ENCODE data around the gene C1QTNF7.

C1QTNF7 gene

DNA sequence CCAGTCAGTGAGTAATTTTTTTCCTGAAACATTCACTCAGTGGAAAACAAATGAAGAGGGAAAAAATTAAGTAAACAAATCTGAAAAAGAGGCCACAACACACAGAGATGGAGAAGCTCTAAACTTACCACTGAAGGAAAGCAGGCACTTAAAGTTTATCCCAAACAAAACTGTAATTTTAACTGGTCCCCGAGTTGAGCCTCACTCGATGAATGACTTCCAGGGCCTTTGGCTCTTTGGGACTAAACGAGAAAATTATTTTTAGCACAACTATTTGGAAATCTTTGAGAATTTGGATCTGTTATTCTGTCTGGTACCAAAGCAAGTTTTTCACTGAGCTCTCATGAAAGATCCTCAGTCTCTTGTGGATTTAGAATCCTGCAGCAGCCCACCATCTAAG is at the start of gene C1QTNF7:
TSS of gene C1QTNF7 (plus strand) at position 333 of the 400 bp plus-strand sequence. CDS start 7,711 bp downstream, outside the sequence.
- H2AFZ ChIP-seq (ENCODE audit: low read depth, low read length), result no peak within 1 kb of the TSS

GRCh38 chr4:15378062-15378461 is 49.8 kb upstream of the C1QTNF7 start:
- Histone ChIP-seq H3K9me3 (ENCODE audit: insufficient read depth, low read length) (no peaks in the 10 kb centered on the region), H4K20me1 (ENCODE audit: insufficient read depth, low read length) (no peaks in the 10 kb centered on the region), H3K36me3 (replicated peaks; ENCODE audit: low read depth, low read length) (no peaks in the 10 kb centered on the region), H3K79me2 (ENCODE audit: low read length) (no peaks in the 10 kb centered on the region), H2AFZ (ENCODE audit: low read depth, low read length) (no peak overlapping the region), H3K4me2 (ENCODE audit: low read length) (no peak overlapping the region), H3K9ac (ENCODE audit: low read length) (no peak overlapping the region), H3K27me3 (ENCODE audit: low read depth, low read length) (no peaks in the 10 kb centered on the region), H3K27ac (ENCODE audit: low read length) (no peak overlapping the region), H3K4me3 (ENCODE audit: low read length) (no peak overlapping the region), H3K4me1 (ENCODE audit: low read length) (peaks cover 9% of the 10 kb centered on the region)
- TF ChIP-seq, protein P1, sequence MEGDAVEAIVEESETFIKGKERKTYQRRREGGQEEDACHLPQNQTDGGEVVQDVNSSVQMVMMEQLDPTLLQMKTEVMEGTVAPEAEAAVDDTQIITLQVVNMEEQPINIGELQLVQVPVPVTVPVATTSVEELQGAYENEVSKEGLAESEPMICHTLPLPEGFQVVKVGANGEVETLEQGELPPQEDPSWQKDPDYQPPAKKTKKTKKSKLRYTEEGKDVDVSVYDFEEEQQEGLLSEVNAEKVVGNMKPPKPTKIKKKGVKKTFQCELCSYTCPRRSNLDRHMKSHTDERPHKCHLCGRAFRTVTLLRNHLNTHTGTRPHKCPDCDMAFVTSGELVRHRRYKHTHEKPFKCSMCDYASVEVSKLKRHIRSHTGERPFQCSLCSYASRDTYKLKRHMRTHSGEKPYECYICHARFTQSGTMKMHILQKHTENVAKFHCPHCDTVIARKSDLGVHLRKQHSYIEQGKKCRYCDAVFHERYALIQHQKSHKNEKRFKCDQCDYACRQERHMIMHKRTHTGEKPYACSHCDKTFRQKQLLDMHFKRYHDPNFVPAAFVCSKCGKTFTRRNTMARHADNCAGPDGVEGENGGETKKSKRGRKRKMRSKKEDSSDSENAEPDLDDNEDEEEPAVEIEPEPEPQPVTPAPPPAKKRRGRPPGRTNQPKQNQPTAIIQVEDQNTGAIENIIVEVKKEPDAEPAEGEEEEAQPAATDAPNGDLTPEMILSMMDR (IDR thresholded peaks at IDR 0.05; ENCODE audit: low read depth, low read length), result no peak
- no peak for TF ChIP-seq EZH2phosphoT487 (IDR thresholded peaks at IDR 0.05; ENCODE audit: low read depth)

More for the DNA sequence above, at the start of gene C1QTNF7:
- Histone ChIP-seq H4K20me1 (ENCODE audit: insufficient read depth, low read length) (no peaks in the 10 kb centered on the region), H3K4me1 (ENCODE audit: low read length) (no peaks in the 10 kb centered on the region), H3K79me2 (ENCODE audit: low read length) (no peaks in the 10 kb centered on the region), H3K27me3 (ENCODE audit: low read depth, low read length) (peaks cover 11% of the 10 kb centered on the region; the same call in 1 of the 2 replicates), H3K4me2 (ENCODE audit: low read length) (no peak within 1 kb of the TSS), H3K27ac (ENCODE audit: low read length) (no peak within 1 kb of the TSS), H3K4me3 (ENCODE audit: low read length) (no peak within 1 kb of the TSS), H3K9ac (ENCODE audit: low read length) (no peak within 1 kb of the TSS), H3K9me3 (ENCODE audit: insufficient read depth, low read length) (no peaks in the 10 kb centered on the region), H3K36me3 (replicated peaks; ENCODE audit: low read depth, low read length) (no peaks in the 10 kb centered on the region)
- no peak for TF ChIP-seq EZH2phosphoT487 (IDR thresholded peaks at IDR 0.05; ENCODE audit: low read depth)
- TF ChIP-seq, protein P1 (IDR thresholded peaks at IDR 0.05; ENCODE audit: low read depth, low read length), result no peak

- Histone ChIP-seq H3K9ac (ENCODE audit: low read length) (no peak overlapping the region), H2AFZ (ENCODE audit: low read depth, low read length) (no peak overlapping the region), H3K4me3 (ENCODE audit: low read length) (no peak overlapping the region), H3K4me1 (ENCODE audit: low read length) (peaks cover 9% of the 10 kb centered on the region), H3K27ac (ENCODE audit: low read length) (no peak overlapping the region), H3K9me3 (ENCODE audit: insufficient read depth, low read length) (no peaks in the 10 kb centered on the region), H3K27me3 (ENCODE audit: low read depth, low read length) (0 out of 2 replicates have a peak, but pooled peaks cover 2% of the 10 kb centered on the region), H3K36me3 (replicated peaks; ENCODE audit: low read depth, low read length) (no peaks in the 10 kb centered on the region), H3K4me2 (ENCODE audit: low read length) (no peak overlapping the region), H3K79me2 (ENCODE audit: low read length) (no peaks in the 10 kb centered on the region), H4K20me1 (ENCODE audit: insufficient read depth, low read length) (no peaks in the 10 kb centered on the region)
- TF ChIP-seq, protein P1 (IDR thresholded peaks at IDR 0.05; ENCODE audit: low read depth, low read length), result no peak
- no peak for TF ChIP-seq EZH2phosphoT487 (IDR thresholded peaks at IDR 0.05; ENCODE audit: low read depth)
Measured at GRCh38 chr4:15378493-15378892, 49.3 kb upstream of the C1QTNF7 start.

GRCh38 chr4:15381806-15382338 is 46.0 kb upstream of the C1QTNF7 start:
- Histone ChIP-seq H3K27me3 (ENCODE audit: low read depth, low read length) (0 out of 2 replicates have a peak, but pooled peaks cover 6% of the 10 kb centered on the region), H3K4me1 (ENCODE audit: low read length) (no peaks in the 10 kb centered on the region), H2AFZ (ENCODE audit: low read depth, low read length) (no peak overlapping the region), H3K9ac (ENCODE audit: low read length) (no peak overlapping the region), H4K20me1 (ENCODE audit: insufficient read depth, low read length) (no peaks in the 10 kb centered on the region), H3K9me3 (ENCODE audit: insufficient read depth, low read length) (no peaks in the 10 kb centered on the region), H3K27ac (ENCODE audit: low read length) (no peak overlapping the region), H3K79me2 (ENCODE audit: low read length) (no peaks in the 10 kb centered on the region), H3K36me3 (replicated peaks; ENCODE audit: low read depth, low read length) (no peaks in the 10 kb centered on the region), H3K4me2 (ENCODE audit: low read length) (no peak overlapping the region), H3K4me3 (ENCODE audit: low read length) (no peak overlapping the region)
- TF ChIP-seq EZH2phosphoT487 (IDR thresholded peaks at IDR 0.05; ENCODE audit: low read depth), result no peak
- TF ChIP-seq, protein P1 (IDR thresholded peaks at IDR 0.05; ENCODE audit: low read depth, low read length), result no peak

Measured in OCI-LY3 (cell line).